Thyroid gland (tissue), 4 donors: Measurements from ENCODE around the gene MZT2A. TPM values are rescaled to one million over a fixed set of nuclear protein-coding genes. Genes with fewer than 3 reads are reported as not detected.
"Not testable (repeated sequence)": the region's sequence is repeated elsewhere in the genome, so short reads cannot be mapped to it uniquely, and the experiment has no call there.

Source experiments
- DNase-seq, 2 donors: peaks; one replicate each; pipeline ENCODE4 v3.0.0-alpha.2; 2019
- H3K27ac ChIP-seq, 3 donors: fragments of 200-600 bp; sonication (generic); 1 replicate in 2 of 3; 2 replicates in 1 of 3; pipeline ENCODE4 v1.5.1; 2016 to 2019; ENCODE audit warnings: mild to moderate bottlenecking in 1 of 3, moderate library complexity in 1 of 3
- H3K27me3 ChIP-seq: fragments of 200-600 bp; sonication (generic); one replicate; pipeline ENCODE4 v1.5.1; 2019
- H3K36me3 ChIP-seq, 2 donors: fragments of 200-600 bp; sonication (generic); one replicate each; pipeline ENCODE4 v1.5.1; 2016 to 2019
- H3K4me1 ChIP-seq, 2 donors: fragments of 200-600 bp; sonication (generic); one replicate each; pipeline ENCODE4 v1.5.1; 2017 to 2019
- H3K4me3 ChIP-seq, 3 donors: fragments of 200-600 bp; sonication (generic); replicated peaks in 1 of 3; 1 replicate in 2 of 3; 2 replicates in 1 of 3; pipeline ENCODE4 v1.5.1; 2016; ENCODE audit warnings: mild to moderate bottlenecking in 1 of 3
- H3K9me3 ChIP-seq: fragments of 200-600 bp; sonication (generic); one replicate; pipeline ENCODE4 v1.5.1; 2017
- CTCF ChIP-seq, 6 experiments: fragments of 200-600 bp in 3 of 6; fragments of 450-650 bp in 3 of 6; sonication (generic) in 3 of 6; IDR thresholded peaks; one replicate each; pipeline ENCODE4 v1.5.1; 2016 to 2019; ENCODE audit warnings: antibody characterized with exemption in 6 of 6, mild to moderate bottlenecking in 2 of 6, inconsistent platforms in 1 of 6, moderate library complexity in 1 of 6
- POLR2A ChIP-seq, 2 donors: fragments of 450-650 bp; IDR thresholded peaks; one replicate each; pipeline ENCODE4 v1.6.1; 2017; ENCODE audit warnings: antibody characterized with exemption in 2 of 2, mild to moderate bottlenecking in 2 of 2, moderate library complexity in 1 of 2
- WGBS, 2 donors: methylation state at CpG; one replicate each; pipeline ENCODE4 v1.1.5; 2017; 5-methylcytosine and 5-hydroxymethylcytosine counted together
- intact Hi-C: fragments of 100-400 bp; cut with DNase I; formaldehyde crosslinking; loops from one replicate; pipeline ENCODE4 v1.15.1; 2023
- total RNA-seq, 4 donors: library from RNA; depleted of rRNA; stranded (reverse); fragments of >200 nt; gene quantifications; one replicate each; pipeline ENCODE4 v1.2.3, GENCODE V29; 2016

The MZT2A gene
- total RNA-seq, 4 donors from 2014 or later: 60.6 to 116 (median 91.8) TPM

DNA sequence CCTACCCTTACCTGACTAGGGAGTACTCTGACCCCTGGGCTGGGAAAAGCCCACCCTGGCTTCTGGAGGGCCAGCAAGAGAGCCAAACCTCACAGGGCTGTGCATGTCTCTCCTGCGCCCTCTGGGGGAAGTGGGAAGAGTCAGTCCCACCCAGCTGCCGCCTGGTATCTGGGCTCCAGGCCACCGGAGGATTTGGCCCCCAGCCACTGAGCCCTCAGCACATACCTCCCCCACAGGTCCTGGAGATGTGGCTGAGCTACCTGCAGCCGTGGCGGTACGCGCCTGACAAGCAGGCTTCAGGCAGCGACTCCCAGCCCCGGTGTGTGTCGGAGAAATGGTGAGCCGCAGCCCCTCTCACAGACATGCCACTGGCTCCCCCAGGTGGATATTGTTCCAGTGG lies 24.4 kb upstream of the MZT2A start:
- H3K36me3 ChIP-seq: peaks cover 14 to 15% of the 10 kb centered on the region in 2 donors
- H3K27ac ChIP-seq, H3K4me3 ChIP-seq, H3K9me3 ChIP-seq, H3K27me3 ChIP-seq: not testable (repeated sequence)
- peak; percentile 96 for DNase-seq
- WGBS, 2 donors: 47% methylated on average over 6 of the region's 11 CpGs; no CpG with 5 or more reads in 1 of the 2 donors
- intact Hi-C loops: loop anchor here (10.0 kb wide), 1 partner anchor 102 kb away; no protein-coding TSS in a partner anchor
- peak in 5 of 6 experiments; percentile 40 to 77 (median 66) for TF ChIP-seq CTCF (IDR thresholded peaks at IDR 0.05)
- H3K4me1 ChIP-seq: peaks cover under 1 to 22% of the 10 kb centered on the region in 2 donors

- Histone ChIP-seq H3K27ac (no peak overlapping the region), H3K9me3 (no peaks in the 10 kb centered on the region), H3K36me3 (peaks cover 14 to 15% of the 10 kb centered on the region in 2 donors), H3K27me3 (no peaks in the 10 kb centered on the region), H3K4me1 (peaks cover 7 to 28% of the 10 kb centered on the region in 2 donors), H3K4me3 (no peak overlapping the region)
- WGBS, 2 donors: 93 to 94% methylated on average over 3 to 6 of the region's 10 CpGs
- TF ChIP-seq CTCF (IDR thresholded peaks at IDR 0.05): no peak
- TF ChIP-seq POLR2A (IDR thresholded peaks at IDR 0.05): no peak
- intact Hi-C loops: loop anchor here (10.0 kb wide), 1 partner anchor 101 kb away; no protein-coding TSS in a partner anchor
- DNase-seq: no peak
Observed at GRCh38 chr2:131516011-131516410, 23.8 kb upstream of the MZT2A start.

DNA sequence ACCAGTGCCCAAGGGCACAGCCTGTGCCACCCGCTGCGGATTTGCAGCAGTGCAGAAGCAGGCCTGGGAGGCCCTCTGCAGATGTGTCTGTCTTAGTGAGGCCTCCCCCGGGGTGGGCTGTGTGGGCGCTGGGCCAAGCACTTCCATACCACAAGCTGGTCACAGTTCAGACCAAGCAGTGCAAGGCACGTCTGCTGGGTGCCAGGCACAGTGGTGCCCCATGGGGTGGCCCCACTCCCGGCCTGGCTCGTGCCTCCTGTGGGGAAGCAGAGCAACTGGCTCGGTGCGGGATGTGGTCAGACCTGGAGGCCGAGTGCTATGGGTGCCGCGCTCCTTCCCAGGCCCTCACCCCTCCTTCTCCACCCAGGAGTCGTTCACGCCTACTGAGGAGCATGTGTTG lies 23.0 kb upstream of the MZT2A start:
- H3K4me3 ChIP-seq, DNase-seq, H3K9me3 ChIP-seq, H3K27ac ChIP-seq, H3K27me3 ChIP-seq, H3K36me3 ChIP-seq: not testable (repeated sequence)
- peaks cover 7 to 28% of the 10 kb centered on the region in 2 donors for H3K4me1 ChIP-seq
- intact Hi-C loops: loop anchor here (10.0 kb wide), 1 partner anchor 100 kb away; no protein-coding TSS in a partner anchor
- WGBS, 2 donors: 74% methylated on average over 12 of the region's 14 CpGs; no CpG with 5 or more reads in 1 of the 2 donors

- not testable (repeated sequence) for H3K27ac ChIP-seq, H3K27me3 ChIP-seq, H3K9me3 ChIP-seq, DNase-seq, H3K4me3 ChIP-seq, H3K36me3 ChIP-seq
- 70 to 93% methylated on average over 14 to 15 of the region's 15 CpGs for WGBS, 2 donors
- H3K4me1 ChIP-seq: peaks cover 7 to 28% of the 10 kb centered on the region in 2 donors
- intact Hi-C loops: loop anchor here (10.0 kb wide), 1 partner anchor 100 kb away; no protein-coding TSS in a partner anchor
Observed at GRCh38 chr2:131514408-131515166, 22.4 kb upstream of the MZT2A start.

DNA sequence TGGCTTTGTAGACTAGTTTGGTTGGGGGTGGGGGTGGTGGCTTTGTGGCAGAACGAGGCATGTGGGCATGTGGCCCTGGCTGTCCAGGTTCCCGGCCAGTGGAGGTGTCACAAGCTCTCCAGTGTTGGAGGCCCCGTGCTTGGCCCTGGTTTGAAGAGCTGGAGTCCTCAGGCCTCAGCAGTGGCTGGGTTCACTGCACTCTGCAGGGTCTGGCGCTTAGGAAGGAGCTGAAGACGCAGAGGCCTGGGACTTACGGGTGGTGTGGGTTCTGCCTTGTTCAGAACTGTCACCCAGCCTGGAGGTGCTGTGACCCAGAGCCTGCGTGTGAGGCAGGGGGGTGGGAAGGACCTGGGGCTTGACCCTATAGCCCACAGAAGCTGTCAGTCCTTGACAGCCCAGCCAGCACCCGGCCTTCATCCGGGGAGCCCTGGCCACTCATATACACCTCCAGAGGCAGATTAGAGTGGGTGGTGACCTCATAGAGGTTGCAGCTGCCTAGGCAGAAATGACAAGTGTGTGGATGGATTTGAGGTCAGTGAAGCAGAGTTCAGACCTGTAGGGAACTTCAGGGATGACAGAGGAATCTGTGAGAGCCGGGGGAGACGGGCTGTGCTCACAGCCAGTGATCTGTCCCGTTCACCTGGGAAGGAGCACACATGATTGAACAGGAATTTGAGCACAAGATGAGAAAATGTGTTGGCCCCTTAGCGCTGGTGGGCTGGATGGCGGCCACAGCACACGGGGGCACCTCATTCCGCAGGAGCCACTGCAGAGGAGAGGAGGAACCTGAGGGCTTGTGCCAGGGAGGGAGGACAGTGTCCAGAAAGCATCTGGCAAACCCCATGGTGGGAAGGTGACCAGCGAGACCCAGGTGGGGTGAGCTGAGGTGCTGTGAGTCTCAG lies 20.0 kb upstream of the MZT2A start:
- H3K9me3 ChIP-seq, H3K27me3 ChIP-seq, H3K4me3 ChIP-seq: not testable (repeated sequence)
- intact Hi-C loops: loop anchor here (10.0 kb wide), 1 partner anchor 97 kb away; no protein-coding TSS in a partner anchor
- Histone ChIP-seq H3K4me1 (peaks cover 7 to 28% of the 10 kb centered on the region in 2 donors), H3K36me3 (peaks cover 15 to 18% of the 10 kb centered on the region in 2 donors), H3K27ac (peak overlapping the region; percentile 85 to 96 (median 90))
- peak in 1 of 2 donors; percentile 33 for TF ChIP-seq POLR2A (IDR thresholded peaks at IDR 0.05)
- WGBS, 2 donors: 33 to 40% methylated on average over 10 to 13 of the region's 17 CpGs
- DNase-seq: peak; percentile 78 to 94

GRCh38 chr2:131511291-131511968 lies 19.2 kb upstream of the MZT2A start:
- WGBS, 2 donors: 35 to 40% methylated on average over 20 to 22 of the region's 22 CpGs
- peak; percentile 94 to 97 for DNase-seq
- not testable (repeated sequence) for H3K4me3 ChIP-seq, H3K9me3 ChIP-seq, H3K27me3 ChIP-seq
- Histone ChIP-seq H3K27ac (peak overlapping the region; percentile 85 to 96 (median 90)), H3K4me1 (peaks cover 7 to 23% of the 10 kb centered on the region in 2 donors), H3K36me3 (peaks cover 18 to 23% of the 10 kb centered on the region in 2 donors)
- peak in 1 of 6 experiments; percentile 5 for TF ChIP-seq CTCF (IDR thresholded peaks at IDR 0.05)
- intact Hi-C loops: loop anchor here (10.0 kb wide), 1 partner anchor 97 kb away; no protein-coding TSS in a partner anchor
